ENCODE measurements around the gene CHAF1A. TPM values are rescaled to one million over a fixed set of nuclear protein-coding genes. Genes with fewer than 3 reads are reported as not detected.

Gene CHAF1A
- total and polyA plus RNA-seq, 2 of the 8 experiments (the other 6 are each of a cell fraction or from before 2014, with no cell fraction given), result 122 to 147 TPM

GRCh38 chr19:4446704-4447200 is 44.3 kb downstream of the CHAF1A start:
- Histone ChIP-seq H3K4ac (replicated peaks; ENCODE audit: insufficient read length, low read depth, low read length) (no peak overlapping the region), H2BK5ac (ENCODE audit: low read depth, low read length) (no peak overlapping the region), H3K4me2 (ENCODE audit: insufficient read depth in 1 of 2, low read depth in 2 of 2, low read length in 2 of 2) (no peak overlapping the region), H2BK120ac (replicated peaks; ENCODE audit: low read depth, low read length) (no peak overlapping the region), H3K27ac (ENCODE audit: low read depth, low read length) (no peak overlapping the region), H3K79me1 (ENCODE audit: low read depth, low read length) (no peaks in the 10 kb centered on the region; the same call in 1 of the 2 replicates), H4K20me1 (replicated peaks in 1 of 2; ENCODE audit: control insufficient read depth in 1 of 2, insufficient read depth in 2 of 2, low read length in 2 of 2) (peaks cover 13 to 33% of the 10 kb centered on the region in 2 experiments), H2BK20ac (ENCODE audit: low read length) (no peak overlapping the region), H3K56ac (replicated peaks; ENCODE audit: insufficient read length, low read depth, low read length) (no peak overlapping the region), H2AFZ (ENCODE audit: low read length) (no peak overlapping the region), H3K79me2 (ENCODE audit: control insufficient read depth in 1 of 2, insufficient read depth in 2 of 2, low read length in 2 of 2) (no peaks in the 10 kb centered on the region), H3K23me2 (ENCODE audit: low read depth, low read length) (no peaks in the 10 kb centered on the region), H2AK5ac (ENCODE audit: low read depth, low read length) (no peak overlapping the region), H4K5ac (ENCODE audit: insufficient read length, low read depth, low read length) (no peak overlapping the region), H2BK12ac (ENCODE audit: low read depth, low read length) (no peak overlapping the region), H3K23ac (ENCODE audit: insufficient read length) (no peak overlapping the region), H3K4me3 (ENCODE audit: extremely low read depth in 1 of 4, insufficient read depth in 2 of 4, low read depth in 3 of 4, low read length in 4 of 4) (no peak overlapping the region), H3K4me1 (replicated peaks in 1 of 4; ENCODE audit: control insufficient read depth in 3 of 4, insufficient read depth in 4 of 4, low read length in 3 of 4) (peaks cover 0 to 2% (median 0%) of the 10 kb centered on the region in 4 experiments; a peak in 4 of 7 replicates), H2BK15ac (ENCODE audit: low read length) (no peak overlapping the region), H4K91ac (replicated peaks; ENCODE audit: insufficient read length, low read length) (no peak overlapping the region), H3K36me3 (ENCODE audit: control insufficient read depth in 2 of 4, insufficient read depth in 4 of 4, low read length in 3 of 4) (peaks cover 15 to 36% (median 27%) of the 10 kb centered on the region in 4 experiments; a peak in 7 of 8 replicates), H3K9ac (replicated peaks in 1 of 4; ENCODE audit: extremely low read depth in 1 of 4, low read depth in 3 of 4, low read length in 3 of 4) (no peak overlapping the region), H3K18ac (ENCODE audit: extremely low read depth, low read length) (no peak overlapping the region), H3K9me3 (ENCODE audit: insufficient read depth in 2 of 2, low read depth in 1 of 2, low read length in 1 of 2) (no peaks in the 10 kb centered on the region), H4K8ac (ENCODE audit: extremely low read depth, insufficient read depth, low read length) (0 out of 2 replicates have a peak overlapping the region, but pooled peaks have one; percentile 28), H3K14ac (ENCODE audit: insufficient read length) (no peak overlapping the region), H3K27me3 (replicated peaks in 1 of 4; ENCODE audit: control insufficient read depth in 3 of 4, extremely low read depth in 1 of 4, insufficient read depth in 3 of 4, low read length in 3 of 4) (no peaks in the 10 kb centered on the region)
- 86% methylated on average over 12 of the region's 15 CpGs; no CpG with 5 or more reads in 1 of the 2 experiments for WGBS, 2 experiments (ENCODE audit: extremely low coverage in 1 of 2, insufficient coverage in 1 of 2, insufficient read length in 1 of 2, insufficient replicate concordance in 2 of 2, low coverage in 1 of 2, low lambda C conversion rate in 2 of 2, missing lambda C conversion rate in 1 of 2)
- FAIRE-seq (no peak), DNase-seq (ENCODE audit: low read depth in 1 of 2, low spot score in 2 of 2) (no peak)
- ChIA-PET POLR2A (ENCODE audit: partially characterized antibody) (interaction anchor here (0.9 to 58.1 kb wide), 6 partner anchors 9 to 143 kb away, joined by 3 to 1590 read pairs (median 3); partner anchors contain the start of genes CHAF1A, FSD1, SH3GL1 and UBXN6), CTCF (ENCODE audit: partially characterized antibody) (interaction anchor here (1.1 to 1.2 kb wide), 2 partner anchors 18 to 187 kb away, joined by 3 to 4 read pairs; no protein-coding TSS in a partner anchor)
- no peak for TF ChIP-seq TAF1 (IDR thresholded peaks at IDR 0.05; ENCODE audit: low read depth, low read length)
- no peak for TF ChIP-seq CREB1 (IDR thresholded peaks at IDR 0.05)
- no peak for TF ChIP-seq KDM4A (IDR thresholded peaks at IDR 0.05; ENCODE audit: low read depth, low read length, severe bottlenecking)
- TF ChIP-seq ATF2 (IDR thresholded peaks at IDR 0.05; ENCODE audit: low read length), result no peak
- no peak for TF ChIP-seq JUN (IDR thresholded peaks at IDR 0.05; ENCODE audit: low read depth, low read length)
- no peak for TF ChIP-seq SP1 (IDR thresholded peaks at IDR 0.05; ENCODE audit: low read depth, low read length)
- no peak for TF ChIP-seq ZNF274 (IDR thresholded peaks at IDR 0.05; ENCODE audit: borderline replicate concordance, extremely low read depth, low read length)
- TF ChIP-seq PHF8 (conservative IDR thresholded peaks at IDR 0.05; ENCODE audit: low read depth, low read length), result no peak
- TF ChIP-seq SP2 (IDR thresholded peaks at IDR 0.05; ENCODE audit: low read length), result no peak
- no peak for TF ChIP-seq NRF1 (IDR thresholded peaks at IDR 0.05; ENCODE audit: low read depth, low read length)
- TF ChIP-seq CHD2 (IDR thresholded peaks at IDR 0.05; ENCODE audit: low read length), result no peak
- TF ChIP-seq SUZ12 (IDR thresholded peaks at IDR 0.05; ENCODE audit: low read length), result no peak
